CD4-positive, alpha-beta T cell treated with Interleukin-17A for 4 hours (primary cell): ENCODE data around the gene ZNF322.

Experiments
- DNase-seq: peaks from one replicate; pipeline ENCODE4 v3.0.0-alpha.2; 2020; ENCODE audit warnings: mixed read lengths

Gene ZNF322

GRCh38 chr6:26588965-26589364, 70.6 kb downstream of the ZNF322 start:
- no peak for DNase-seq
